HG03175 (cell line): ENCODE data around the gene MAGEF1.

ENCODE experiments used
- ATAC-seq: cut with Tn5 transposase; IDR thresholded peaks from one replicate; pipeline ENCODE4 v1.9.1; 2021; ENCODE audit warnings: mild to moderate bottlenecking, moderate library complexity; ENCODE audit not compliant: unreplicated experiment

Gene MAGEF1

DNA sequence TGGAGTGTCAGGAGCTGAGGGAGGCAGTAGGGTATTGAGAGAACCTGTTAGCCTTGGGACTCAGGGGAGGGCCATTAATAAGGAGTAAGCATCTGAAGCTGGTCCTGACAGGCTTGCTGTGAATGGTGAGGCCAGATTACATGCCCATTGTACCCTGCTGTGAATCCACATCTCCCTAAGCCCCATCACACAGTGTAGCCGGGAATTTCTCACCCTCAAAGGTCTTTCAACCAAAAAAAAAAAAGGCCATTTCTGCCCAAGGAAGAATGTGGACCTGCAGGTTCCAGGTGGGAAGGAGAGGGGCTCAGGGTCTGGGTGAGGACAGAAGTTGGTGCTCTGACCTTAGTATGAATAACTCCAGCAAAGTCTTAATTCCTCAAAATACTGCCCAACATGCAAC is 37.2 kb downstream of the MAGEF1 start:
- no peak for ATAC-seq

DNA sequence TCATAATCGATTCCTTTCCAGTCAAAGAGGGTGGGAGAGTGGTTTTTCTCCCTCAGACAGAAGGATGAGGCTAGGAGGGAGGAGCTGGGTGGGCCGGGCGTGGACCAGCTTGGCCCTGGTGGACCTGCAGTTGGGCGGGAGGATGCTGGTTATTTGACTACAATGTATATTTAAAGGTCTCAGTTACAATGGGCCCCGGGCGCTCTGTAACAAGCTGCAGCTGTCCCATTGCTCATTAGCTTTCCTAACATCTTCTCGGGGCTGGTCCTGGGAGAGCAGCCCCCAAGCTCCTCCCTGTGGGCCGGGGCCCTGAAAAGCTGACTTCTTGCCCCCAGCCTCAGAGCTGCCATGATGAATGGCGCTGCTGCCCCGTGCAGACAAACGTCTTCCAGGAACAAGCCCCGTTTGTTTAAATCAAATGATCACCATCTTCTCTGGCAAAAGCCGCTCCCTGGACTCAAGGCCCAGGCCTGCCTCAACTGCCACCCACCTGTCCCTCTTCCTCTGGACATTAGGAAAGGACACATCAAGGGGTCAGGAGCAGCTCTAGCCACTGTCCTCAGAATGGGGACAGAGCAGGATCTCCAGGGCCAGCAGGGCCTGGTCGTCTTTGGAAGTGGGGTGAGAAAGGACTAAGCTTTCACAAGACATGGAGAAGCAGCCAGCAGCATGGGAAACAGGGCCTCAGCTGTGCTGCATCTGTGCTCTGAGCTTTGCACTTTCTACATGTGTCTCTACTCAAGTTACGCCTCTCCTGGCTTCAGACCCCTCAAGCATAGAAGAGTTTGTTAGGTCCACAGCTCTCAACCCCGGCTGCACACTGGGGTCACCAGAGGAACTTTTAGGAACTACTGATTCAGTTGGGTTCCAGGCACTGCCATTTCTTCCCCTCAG is 38.6 kb downstream of the MAGEF1 start:
- no peak for ATAC-seq

DNA sequence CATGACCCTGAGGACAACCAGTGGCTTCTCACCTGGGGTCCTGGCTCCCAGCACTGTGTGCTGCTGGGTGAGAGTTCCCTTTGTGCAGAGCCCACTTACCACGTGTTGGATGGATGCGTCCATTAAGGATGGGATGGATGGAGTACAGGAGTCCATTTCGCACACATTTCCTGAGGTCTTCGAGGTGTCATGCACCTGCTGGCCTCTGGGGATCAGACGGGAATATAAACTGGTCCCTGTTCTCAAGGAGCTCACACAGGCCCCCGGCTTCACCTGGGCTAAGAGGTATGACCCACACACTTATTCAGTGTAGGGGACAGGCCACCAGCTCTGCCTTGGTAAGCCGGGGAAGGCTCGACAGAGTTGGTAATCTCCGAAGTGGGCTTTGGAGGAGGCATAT is 39.5 kb downstream of the MAGEF1 start:
- ATAC-seq: no peak

DNA sequence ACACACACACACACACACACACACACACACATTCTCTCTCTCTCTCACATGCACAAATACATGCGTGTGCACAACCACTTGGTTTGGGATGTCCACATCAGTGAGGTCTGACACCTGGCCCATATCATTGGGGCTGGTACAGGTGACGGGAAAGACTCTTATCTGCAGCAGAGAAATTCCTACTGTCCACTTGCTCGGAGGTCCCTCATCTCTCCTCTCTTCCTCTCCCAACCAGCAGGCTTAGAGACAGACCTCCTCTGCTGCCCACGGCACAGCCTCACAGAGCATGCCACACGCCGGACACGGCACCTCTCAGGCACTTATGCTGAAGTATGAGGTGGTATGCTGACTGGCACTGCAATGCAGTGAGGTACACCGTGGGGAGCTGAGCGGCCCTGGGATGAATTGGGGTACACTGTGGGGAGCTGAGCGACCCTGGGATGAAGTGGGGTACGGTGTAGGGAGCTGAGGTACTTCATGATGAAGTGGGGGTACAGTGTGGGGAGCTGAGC is 41.7 kb downstream of the MAGEF1 start:
- no peak for ATAC-seq

DNA sequence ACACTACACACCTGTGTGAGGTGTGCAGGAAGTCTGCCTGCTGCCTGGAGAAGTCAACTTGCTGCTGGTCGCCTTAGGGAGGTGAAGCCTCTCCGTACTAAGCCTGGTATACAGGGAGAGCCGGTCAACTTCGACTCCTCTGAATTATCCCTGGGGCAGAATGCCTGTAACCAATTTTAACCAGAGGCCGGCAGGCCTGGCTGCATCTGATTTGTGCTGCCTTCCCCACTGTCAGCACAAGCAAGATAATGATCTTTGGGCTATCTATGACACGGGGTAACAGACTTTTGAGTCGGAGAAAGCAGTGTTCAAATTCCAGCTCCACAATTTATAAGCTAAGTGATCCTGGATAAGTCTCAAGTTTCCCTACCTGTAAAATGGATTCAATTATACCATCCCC is 42.3 kb downstream of the MAGEF1 start:
- no peak for ATAC-seq

- no peak for ATAC-seq
Observed at GRCh38 chr3:184666442-184666841, 45.4 kb downstream of the MAGEF1 start.

DNA sequence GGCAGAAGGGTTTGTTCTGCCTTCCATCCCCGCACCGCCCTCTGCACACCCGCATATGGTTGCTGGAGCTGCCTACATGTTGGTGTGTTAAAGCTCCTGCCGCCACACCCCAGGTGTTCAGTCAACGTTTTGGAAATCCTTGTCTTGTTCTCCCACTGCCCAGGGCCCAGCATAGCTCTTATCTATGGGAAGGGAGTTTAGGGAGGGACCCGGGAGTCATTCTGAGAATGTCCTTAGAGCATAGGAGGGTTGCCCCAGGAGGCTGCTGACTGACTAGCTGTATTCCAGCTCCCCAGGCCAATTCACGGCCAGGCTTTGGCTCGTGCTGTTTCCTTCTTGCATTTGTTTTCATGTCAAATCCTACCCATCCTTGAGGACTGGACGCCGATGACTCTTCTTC is 46.8 kb downstream of the MAGEF1 start:
- ATAC-seq: no peak

- no peak for ATAC-seq
Observed at GRCh38 chr3:184663756-184664155, 48.1 kb downstream of the MAGEF1 start.

GRCh38 chr3:184663356-184663755 is 48.5 kb downstream of the MAGEF1 start:
- no peak for ATAC-seq

DNA sequence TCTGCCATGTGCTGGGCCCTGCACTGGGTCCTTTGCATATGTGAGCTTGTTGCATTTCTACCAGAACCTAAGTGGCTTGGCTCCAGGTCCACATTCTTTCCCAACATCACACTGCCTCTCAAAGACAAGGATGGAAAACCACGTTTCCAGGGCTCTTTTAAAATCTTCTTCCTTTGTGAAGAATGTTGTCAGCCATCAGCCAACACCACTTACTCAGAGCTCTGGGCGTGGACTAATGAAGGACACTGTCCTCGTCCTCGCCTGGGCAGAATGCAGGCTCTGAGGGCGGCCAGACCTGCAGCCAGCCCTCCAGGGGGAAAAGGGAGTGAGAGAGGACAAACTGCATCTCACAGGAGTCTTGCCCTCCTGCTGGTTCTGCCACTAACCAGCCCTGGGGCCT is 49.7 kb downstream of the MAGEF1 start:
- ATAC-seq: no peak

DNA sequence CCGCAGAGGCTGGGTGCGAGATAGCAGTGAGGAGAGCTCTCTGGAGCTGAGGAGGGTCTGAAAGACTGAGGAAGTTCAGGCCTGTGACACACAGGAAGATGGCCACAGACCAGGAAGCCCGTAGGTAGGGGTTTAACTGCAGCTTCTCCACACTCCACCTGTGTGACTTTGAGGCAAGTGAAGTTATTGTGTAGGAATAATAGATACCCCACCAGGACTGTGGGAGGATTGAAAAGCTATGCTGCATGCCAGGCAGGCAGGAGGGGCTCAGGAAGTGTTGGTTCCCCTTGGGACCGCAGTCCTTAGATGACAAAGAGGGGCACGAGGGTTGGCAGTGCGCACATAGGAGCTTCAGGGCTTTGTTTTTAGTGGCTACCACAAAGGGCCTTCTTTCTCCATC is 50.9 kb downstream of the MAGEF1 start:
- ATAC-seq: no peak
